GM12878 (cell line): ENCODE results near the gene TBC1D9B. TPM values are rescaled to one million over a fixed set of nuclear protein-coding genes. Genes with fewer than 3 reads are reported as not detected.

Source experiments
- ATAC-seq: fragments of 200-7000 bp; cut with Tn5 transposase; 3 replicates; pipeline ENCODE4 v1.9.1; 2020; ENCODE audit warnings: mild to moderate bottlenecking, moderate library complexity
- BruUV-seq: library from RNA; stranded (reverse); fragments of 400-500 nt; replicated peaks from 2 replicates; lab custom pipeline; 2021; lab: Mats Ljungman, UMichigan
- CTCF ChIA-PET: fragments of 300-600 bp; sonication (Branson Sonifier 250); formaldehyde crosslinking; extraction: SDS; loops from one replicate; lab custom pipeline; 2021; ENCODE audit warnings: inconsistent platforms; lab: Yijun Ruan, JAX
- POLR2A ChIA-PET: fragments of 350-600 bp; formaldehyde crosslinking; extraction: SDS; loops from one replicate; lab custom pipeline; 2021; ENCODE audit warnings: inconsistent platforms; lab: Charles Lee
- RAD21 ChIA-PET: fragments of 300-600 bp; sonication (Branson Sonifier 250); formaldehyde crosslinking; loops from one replicate; lab custom pipeline; 2023; ENCODE audit warnings: antibody characterized with exemption; ENCODE audit not compliant: unreplicated experiment; lab: Charles Lee
- SMC1A ChIA-PET: fragments of 300-600 bp; sonication (Branson Sonifier 250); formaldehyde crosslinking; loops from one replicate; lab custom pipeline; 2023; ENCODE audit not compliant: unreplicated experiment, uncharacterized antibody; lab: Charles Lee
- DNase-seq: peaks from one replicate; pipeline ENCODE4 v3.0.0-alpha.2; 2011; ENCODE audit warnings: low read depth, low spot score
- FAIRE-seq: peaks from 3 replicates; lab custom pipeline; 2011; peaks lifted over from hg19 to GRCh38; lab: Jason Lieb, UNC
- H2AFZ ChIP-seq: 2 replicates; pipeline ENCODE4 v1.6.0; 2011; ENCODE audit warnings: low read depth, low read length, control low read depth; ENCODE audit not compliant: control insufficient read depth
- H3K27ac ChIP-seq: 2 replicates; pipeline ENCODE4 v1.5.1; 2011; ENCODE audit warnings: control low read depth; ENCODE audit not compliant: control insufficient read depth, insufficient read depth
- H3K27me3 ChIP-seq, 2 experiments: replicated peaks in 1 of 2; 2 replicates each; pipeline versions ENCODE4 v1.6.0 to v1.6.1; 2011; ENCODE audit warnings: low read length in 1 of 2; ENCODE audit not compliant: control insufficient read depth in 2 of 2, insufficient read depth in 2 of 2
- H3K36me3 ChIP-seq, 2 experiments: 2 replicates each; pipeline ENCODE4 v1.5.1; 2011; ENCODE audit warnings: low read length in 1 of 2; ENCODE audit not compliant: control insufficient read depth in 2 of 2, insufficient read depth in 2 of 2
- H3K4me1 ChIP-seq: 2 replicates; pipeline ENCODE4 v1.6.1; 2011; ENCODE audit warnings: mild to moderate bottlenecking, low read length, moderate library complexity, mixed read lengths; ENCODE audit not compliant: control insufficient read depth, insufficient read depth
- H3K4me2 ChIP-seq: 2 replicates; pipeline ENCODE4 v1.6.0; 2011; ENCODE audit warnings: control low read depth; ENCODE audit not compliant: control insufficient read depth, insufficient read depth
- H3K4me3 ChIP-seq: fragments of 200-600 bp; sonication (generic); 2 replicates; pipeline ENCODE4 v1.5.1; 2016
- H3K79me2 ChIP-seq: 2 replicates; pipeline ENCODE4 v1.6.0; 2011; ENCODE audit warnings: low read length; ENCODE audit not compliant: control insufficient read depth, insufficient read depth
- H3K9ac ChIP-seq: 2 replicates; pipeline ENCODE4 v1.8.0; 2011; ENCODE audit warnings: low read length, control low read depth, mixed read lengths; ENCODE audit not compliant: control insufficient read depth, insufficient read depth
- H3K9me3 ChIP-seq: replicated peaks from 3 replicates; pipeline ENCODE4 v1.5.1; 2011; ENCODE audit warnings: mild to moderate bottlenecking, low read length; ENCODE audit not compliant: control insufficient read depth, insufficient read depth
- H4K20me1 ChIP-seq: 2 replicates; pipeline ENCODE4 v1.6.0; 2011; ENCODE audit not compliant: control insufficient read depth, insufficient read depth
- BACH1 ChIP-seq: fragments of 450-650 bp; IDR thresholded peaks from 2 replicates; pipeline ENCODE4 v1.6.1; 2017; ENCODE audit warnings: mild to moderate bottlenecking, borderline replicate concordance
- BCL11A ChIP-seq: IDR thresholded peaks from 2 replicates; pipeline ENCODE4 v1.6.1; 2011; ENCODE audit warnings: low read depth, low read length
- EED ChIP-seq: sonication (generic); IDR thresholded peaks from 2 replicates; pipeline ENCODE4 v1.6.1; 2016; ENCODE audit warnings: antibody characterized with exemption, low read depth
- HDGF ChIP-seq: fragments of 450-650 bp; IDR thresholded peaks from 2 replicates; pipeline ENCODE4 v1.6.1; 2016; ENCODE audit warnings: antibody characterized with exemption
- MTA3 ChIP-seq: IDR thresholded peaks from 2 replicates; pipeline ENCODE4 v1.6.1; 2012; ENCODE audit warnings: low read length, inconsistent platforms, borderline replicate concordance
- NRF1 ChIP-seq: conservative IDR thresholded peaks from 2 replicates; pipeline ENCODE4 v1.6.1; 2011; ENCODE audit warnings: mild to moderate bottlenecking, low read depth, low read length, improper control_type of control experiment
- PAX8 ChIP-seq: fragments of 450-650 bp; IDR thresholded peaks from 2 replicates; pipeline ENCODE4 v1.6.1; 2017; ENCODE audit warnings: mild to moderate bottlenecking, moderate library complexity
- PML ChIP-seq: IDR thresholded peaks from 2 replicates; pipeline ENCODE4 v1.6.1; 2012; ENCODE audit warnings: low read length, inconsistent platforms
- SIN3A ChIP-seq: IDR thresholded peaks from 2 replicates; pipeline ENCODE4 v1.6.1; 2012; ENCODE audit warnings: low read depth, low read length, improper control_type of control experiment
- SMARCA5 ChIP-seq: fragments of 450-650 bp; IDR thresholded peaks from 2 replicates; pipeline ENCODE4 v1.6.1; 2017; ENCODE audit warnings: mild to moderate bottlenecking
- SUZ12 ChIP-seq: fragments of 200-600 bp; sonication (generic); IDR thresholded peaks from one replicate; pipeline ENCODE4 v1.6.1; 2018; ENCODE audit warnings: antibody characterized with exemption, mild to moderate bottlenecking; ENCODE audit not compliant: unreplicated experiment
- USF2 ChIP-seq: IDR thresholded peaks from 2 replicates; pipeline ENCODE4 v1.6.1; 2011; ENCODE audit warnings: low read depth, low read length, improper control_type of control experiment, borderline replicate concordance
- WGBS: methylation state at CpG from one replicate; pipeline ENCODE4 v1.1.6; 2016; ENCODE audit warnings: low lambda C conversion rate; ENCODE audit not compliant: insufficient replicate concordance, insufficient coverage; ENCODE audit errors: missing lambda C conversion rate; 5-methylcytosine and 5-hydroxymethylcytosine counted together
- in situ Hi-C: fragments of 300-500 bp; cut with MboI; formaldehyde crosslinking; loops from 9 replicates; pipeline ENCODE4 v1.14.3; 2018; ENCODE audit warnings: mixed read lengths
- intact Hi-C: fragments of 100-400 bp; cut with micrococcal nuclease; formaldehyde crosslinking; loops from one replicate; pipeline ENCODE4 v1.14.2; 2022; ENCODE audit not compliant: unreplicated experiment
- polyA plus RNA-seq, 11 experiments: library from polyadenylated mRNA; depleted of rRNA in 4 of 11; unstranded in 6 of 11; stranded (reverse) in 5 of 11; fragments of >200 nt; fragmentation: Nextera tagmentation in 4 of 11; fragmentation: Illumina TruSeq in 1 of 11; extraction: Ambion mirVana in 4 of 11; extraction: Trizol in 1 of 11; gene quantifications; 1 replicate in 1 of 11; 2 replicates in 10 of 11; pipeline versions ENCODE4 v1.2.1 to v1.2.3, GENCODE V29; 2011 to 2016; ENCODE audit warnings: inconsistent platforms in 2 of 11, missing spikeins in 2 of 11, low read depth in 1 of 11
- total RNA-seq, 4 experiments: library from RNA; depleted of rRNA in 3 of 4; stranded (reverse); fragments of >200 nt in 3 of 4; fragmentation: Illumina TruSeq in 1 of 4; extraction: Trizol in 1 of 4; gene quantifications; 2 replicates each; pipeline versions ENCODE4 v1.2.1 to v1.2.3, GENCODE V29; 2013 to 2021

TBC1D9B gene
- total and polyA plus RNA-seq, 10 of the 15 experiments (the other 5 are each of a cell fraction or from before 2014, with no cell fraction given): 4.0 to 74.2 (median 34.6) TPM

- FAIRE-seq: no peak
- BruUV-seq: no TSS peak
- no peak overlapping the region for H3K4me3 ChIP-seq
- intact Hi-C loops: no loop called here
- H3K9me3 ChIP-seq: no peaks in the 10 kb centered on the region; the same call in 1 of the 3 replicates
- H3K27me3 ChIP-seq: no peaks in the 10 kb centered on the region
- H3K79me2 ChIP-seq: no peaks in the 10 kb centered on the region
- H3K4me1 ChIP-seq: peaks cover 4% of the 10 kb centered on the region
- no peaks in the 10 kb centered on the region for H4K20me1 ChIP-seq
- H3K27ac ChIP-seq: no peak overlapping the region
- no peak overlapping the region for H3K9ac ChIP-seq
- CTCF ChIA-PET: no interaction called here
- SMC1A ChIA-PET: interaction anchor here (0.8 kb wide), 1 partner anchor 78 kb away, joined by 3 read pairs; no protein-coding TSS in a partner anchor
- no peak for ATAC-seq
- WGBS: 91% methylated on average over 9 of the region's 9 CpGs
- POLR2A ChIA-PET: no interaction called here
- TF ChIP-seq EED: no peak
- no peak for TF ChIP-seq HDGF
- no peak for TF ChIP-seq PAX8
- no peak for TF ChIP-seq BCL11A
- TF ChIP-seq NRF1: no peak
- TF ChIP-seq SMARCA5: no peak
- no peak for TF ChIP-seq SIN3A
- no peak for TF ChIP-seq MTA3
- no peak for TF ChIP-seq PML
- no peak for TF ChIP-seq BACH1
- TF ChIP-seq SUZ12: no peak
- no peak for TF ChIP-seq USF2
- TF ChIP-seq, all 136 proteins: peak for 0
- Histone ChIP-seq H3K4me2 (no peak overlapping the region), H3K36me3 (peaks cover 12 to 13% of the 10 kb centered on the region in 2 experiments; a peak in 3 of 4 replicates), H2AFZ (no peak overlapping the region)
- in situ Hi-C loops: no loop called here
- no peak for DNase-seq
- RAD21 ChIA-PET: no interaction called here
Observed at GRCh38 chr5:179841621-179842020, 66.1 kb downstream of the TBC1D9B start.
